B cell (primary cell): ENCODE data around the gene HOXA11. TPM values are rescaled to one million over a fixed set of nuclear protein-coding genes. Genes with fewer than 3 reads are reported as not detected.

Source experiments
- ATAC-seq: fragments of 200-7000 bp; cut with Tn5 transposase; one replicate; pipeline ENCODE4 v1.10.0; 2021; ENCODE audit warnings: low read depth, mild to moderate bottlenecking, moderate number of reproducible peaks, moderate library complexity
- CTCF ChIA-PET: fragments of 350-600 bp; sonication (Branson Sonifier 250); formaldehyde crosslinking; loops from one replicate; lab custom pipeline; 2021; ENCODE audit warnings: antibody characterized with exemption, inconsistent platforms; lab: Charles Lee
- POLR2A ChIA-PET: fragments of 350-600 bp; sonication (Branson Sonifier 250); formaldehyde crosslinking; loops from one replicate; lab custom pipeline; 2021; ENCODE audit warnings: antibody characterized with exemption; lab: Charles Lee
- DNase-seq: peaks from one replicate; pipeline ENCODE4 v3.0.0; 2013
- H2AFZ ChIP-seq: 2 replicates; pipeline ENCODE4 v1.6.1; 2012; ENCODE audit warnings: mild to moderate bottlenecking, low read depth, low read length; ENCODE audit not compliant: insufficient read depth, poor library complexity, severe bottlenecking
- H3K27ac ChIP-seq, 2 donors: 1 replicate in 1 of 2; 2 replicates in 1 of 2; pipeline ENCODE4 v1.5.1; 2012 to 2013; ENCODE audit warnings: low read length in 2 of 2, mild to moderate bottlenecking in 2 of 2, moderate library complexity in 1 of 2
- H3K27me3 ChIP-seq, 4 experiments: fragments of 200-600 bp in 1 of 4; sonication (generic) in 1 of 4; replicated peaks in 1 of 4; 1 replicate in 2 of 4; 2 replicates in 2 of 4; pipeline versions ENCODE4 v1.6.1 to v1.7.0; 2013 to 2016; ENCODE audit warnings: low read length in 3 of 4, mild to moderate bottlenecking in 2 of 4, mixed read lengths in 1 of 4, moderate library complexity in 1 of 4; ENCODE audit not compliant: insufficient read depth in 4 of 4, control insufficient read depth in 3 of 4; ENCODE audit errors: control extremely low read depth in 1 of 4
- H3K36me3 ChIP-seq, 2 experiments: replicated peaks in 1 of 2; 1 replicate in 1 of 2; 2 replicates in 1 of 2; pipeline versions ENCODE4 v1.6.1 to v1.7.1; 2013; ENCODE audit warnings: low read length in 1 of 2; ENCODE audit not compliant: insufficient read depth in 2 of 2, control insufficient read depth in 1 of 2; ENCODE audit errors: control extremely low read depth in 1 of 2, extremely low read depth in 1 of 2
- H3K4me1 ChIP-seq, 2 donors: fragments of 200-600 bp in 1 of 2; sonication (generic) in 1 of 2; 1 replicate in 1 of 2; 2 replicates in 1 of 2; pipeline versions ENCODE4 v1.5.1 to v1.6.1; 2013 to 2017; ENCODE audit warnings: low read length in 2 of 2; ENCODE audit not compliant: control insufficient read depth in 2 of 2, insufficient read depth in 2 of 2
- H3K4me2 ChIP-seq: replicated peaks from 2 replicates; pipeline ENCODE3; 2012; ENCODE audit warnings: mild to moderate bottlenecking, low read depth, low read length; ENCODE audit not compliant: poor library complexity, severe bottlenecking
- H3K4me3 ChIP-seq, 5 experiments: fragments of 200-600 bp in 1 of 5; sonication (generic) in 1 of 5; 1 replicate in 3 of 5; 2 replicates in 2 of 5; pipeline versions ENCODE4 v1.5.1 to v1.7.0; 2011 to 2016; ENCODE audit warnings: low read length in 4 of 5, mild to moderate bottlenecking in 4 of 5, low read depth in 2 of 5, control low read depth in 1 of 5, moderate library complexity in 1 of 5; ENCODE audit not compliant: insufficient read depth in 1 of 5; ENCODE audit errors: control extremely low read depth in 1 of 5, extremely low read depth in 1 of 5
- H3K79me2 ChIP-seq: fragments of 200-600 bp; sonication (generic); one replicate; pipeline ENCODE4 v1.6.0; 2016; ENCODE audit warnings: low read length; ENCODE audit not compliant: control insufficient read depth, insufficient read depth
- H3K9ac ChIP-seq: fragments of 200-600 bp; sonication (generic); 2 replicates; pipeline ENCODE4 v1.6.1; 2017; ENCODE audit warnings: mild to moderate bottlenecking, low read length, moderate library complexity
- H3K9me3 ChIP-seq, 3 donors: one replicate each; pipeline versions ENCODE4 v1.6.1 to v1.7.1; 2013; ENCODE audit warnings: low read length in 2 of 3; ENCODE audit not compliant: control insufficient read depth in 2 of 3, insufficient read depth in 1 of 3; ENCODE audit errors: control extremely low read depth in 1 of 3
- H4K20me1 ChIP-seq: 2 replicates; pipeline ENCODE4 v1.6.0; 2012; ENCODE audit warnings: mild to moderate bottlenecking, low read length; ENCODE audit not compliant: insufficient read depth, control insufficient read depth, poor library complexity, severe bottlenecking
- H3K27ac Mint-ChIP-seq: one replicate; pipeline ENCODE4 v1.8.0; 2021; ENCODE audit warnings: mixed read lengths
- H3K27me3 Mint-ChIP-seq: one replicate; pipeline ENCODE4 v1.8.0; 2021; ENCODE audit warnings: mixed read lengths
- H3K4me1 Mint-ChIP-seq: one replicate; pipeline ENCODE4 v1.8.0; 2021; ENCODE audit warnings: mixed read lengths
- H3K4me3 Mint-ChIP-seq: one replicate; pipeline ENCODE4 v1.8.0; 2021; ENCODE audit warnings: mixed read lengths
- H3K9me3 Mint-ChIP-seq: one replicate; pipeline ENCODE4 v1.8.0; 2022; ENCODE audit warnings: mixed read lengths; ENCODE audit not compliant: insufficient read depth
- EZH2 ChIP-seq: IDR thresholded peaks from 2 replicates; pipeline ENCODE4 v1.6.1; 2012; ENCODE audit warnings: borderline replicate concordance, low read depth, mild to moderate bottlenecking, moderate library complexity, low read length; ENCODE audit not compliant: insufficient read depth, poor library complexity, severe bottlenecking
- WGBS: methylation state at CpG from one replicate; pipeline ENCODE4 v1.1.5; 2013; ENCODE audit warnings: missing lambda C conversion rate; ENCODE audit not compliant: insufficient coverage; 5-methylcytosine and 5-hydroxymethylcytosine counted together
- intact Hi-C: fragments of 100-400 bp; cut with micrococcal nuclease; formaldehyde crosslinking; loops from one replicate; pipeline ENCODE4 v1.10.0; 2022
- polyA plus RNA-seq: library from polyadenylated mRNA; depleted of rRNA; stranded (reverse); fragments of >200 nt; gene quantifications from 2 replicates; pipeline ENCODE4 v1.2.3, GENCODE V29; 2012
- total RNA-seq, 2 donors: library from RNA; stranded (reverse); fragments of 120-200 nt in 1 of 2; gene quantifications; 1 replicate in 1 of 2; 2 replicates in 1 of 2; pipeline versions ENCODE4 v1.2.3 to v1.2.4, GENCODE V29; 2013 to 2022
- TF ChIP-seq, protein P1 (sequence below): fragments of 200-600 bp; IDR thresholded peaks from one replicate; pipeline ENCODE4 v1.8.0; 2022; ENCODE audit warnings: antibody characterized with exemption, mild to moderate bottlenecking

HOXA11 gene
- total and polyA plus RNA-seq, 2 donors (not counting 1 experiment from before 2014, with no cell fraction given), result not detected

DNA sequence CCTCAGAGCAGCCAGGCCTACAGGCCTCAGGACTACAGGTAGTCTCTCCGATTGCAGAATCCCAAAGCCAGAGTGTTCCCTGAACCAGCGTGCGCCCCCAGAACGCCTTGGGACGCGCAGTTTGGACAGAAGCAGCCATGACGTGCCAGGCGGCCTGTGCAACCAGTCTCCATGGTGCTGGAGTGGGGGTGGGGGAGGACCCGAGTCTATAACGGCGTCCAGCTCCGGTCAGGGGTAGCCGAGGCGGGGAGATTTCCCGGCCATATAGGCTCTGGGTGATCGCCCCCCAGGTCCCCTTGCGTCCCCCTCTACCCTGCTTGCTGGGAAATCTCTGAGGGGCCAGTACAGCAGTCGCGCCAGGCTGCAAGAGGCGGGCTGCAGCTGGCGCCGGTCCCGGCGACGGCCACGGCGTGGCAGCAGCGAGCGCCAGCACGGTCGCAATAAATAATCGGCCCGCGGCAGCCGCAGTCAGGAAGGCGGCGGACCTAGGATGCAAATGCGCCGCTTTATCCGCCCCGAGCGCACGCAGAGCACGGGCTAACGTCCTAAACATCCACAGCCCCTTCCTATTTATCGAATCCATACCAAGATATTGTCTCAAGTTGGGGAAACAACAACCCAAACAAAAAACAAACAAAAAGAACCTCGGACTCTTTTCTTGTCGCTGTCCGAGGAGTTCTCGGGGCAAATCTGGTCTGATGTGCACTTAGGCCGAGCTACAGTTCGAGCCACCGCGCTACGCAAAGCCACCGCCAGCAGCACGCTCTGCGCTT is 34.3 kb downstream of the HOXA11 start:
- H3K79me2 ChIP-seq, result no peaks in the 10 kb centered on the region
- H3K27me3 Mint-ChIP-seq, result peaks cover 74% of the 10 kb centered on the region
- H3K9me3 ChIP-seq, result peaks cover 0 to 84% (median 11%) of the 10 kb centered on the region in 3 donors
- POLR2A ChIA-PET, result interaction anchor here (0.5 to 1.0 kb wide), 2 partner anchors 23 to 956 kb away, joined by 3 read pairs; no protein-coding TSS in a partner anchor
- under 1% methylated on average over 58 of the region's 58 CpGs for WGBS
- intact Hi-C loops, result loop anchor here (1.0 to 5.0 kb wide), 3 partner anchors 37 to 770 kb away; partner anchors contain the start of gene HOXA11
- peaks cover 0 to 99% (median 85%) of the 10 kb centered on the region in 4 experiments for H3K27me3 ChIP-seq
- ATAC-seq (peak; percentile 86), DNase-seq (peak; percentile 86)
- no peaks in the 10 kb centered on the region for H3K9me3 Mint-ChIP-seq
- H4K20me1 ChIP-seq, result peaks cover 10% of the 10 kb centered on the region
- H3K4me1 Mint-ChIP-seq, result peaks cover 43% of the 10 kb centered on the region
- peak overlapping the region; percentile 83 for H3K4me3 Mint-ChIP-seq
- peak overlapping the region; percentile 50 for H2AFZ ChIP-seq
- H3K27ac ChIP-seq, result no peak overlapping the region
- H3K4me3 ChIP-seq, result peak overlapping the region; percentile 26 to 48 (median 34)
- peak overlapping the region; percentile 79 for H3K4me2 ChIP-seq
- H3K36me3 ChIP-seq, result no peaks in the 10 kb centered on the region
- peak overlapping the region; percentile 30 for H3K9ac ChIP-seq
- TF ChIP-seq EZH2, result peak; percentile 35
- TF ChIP-seq, protein P1, sequence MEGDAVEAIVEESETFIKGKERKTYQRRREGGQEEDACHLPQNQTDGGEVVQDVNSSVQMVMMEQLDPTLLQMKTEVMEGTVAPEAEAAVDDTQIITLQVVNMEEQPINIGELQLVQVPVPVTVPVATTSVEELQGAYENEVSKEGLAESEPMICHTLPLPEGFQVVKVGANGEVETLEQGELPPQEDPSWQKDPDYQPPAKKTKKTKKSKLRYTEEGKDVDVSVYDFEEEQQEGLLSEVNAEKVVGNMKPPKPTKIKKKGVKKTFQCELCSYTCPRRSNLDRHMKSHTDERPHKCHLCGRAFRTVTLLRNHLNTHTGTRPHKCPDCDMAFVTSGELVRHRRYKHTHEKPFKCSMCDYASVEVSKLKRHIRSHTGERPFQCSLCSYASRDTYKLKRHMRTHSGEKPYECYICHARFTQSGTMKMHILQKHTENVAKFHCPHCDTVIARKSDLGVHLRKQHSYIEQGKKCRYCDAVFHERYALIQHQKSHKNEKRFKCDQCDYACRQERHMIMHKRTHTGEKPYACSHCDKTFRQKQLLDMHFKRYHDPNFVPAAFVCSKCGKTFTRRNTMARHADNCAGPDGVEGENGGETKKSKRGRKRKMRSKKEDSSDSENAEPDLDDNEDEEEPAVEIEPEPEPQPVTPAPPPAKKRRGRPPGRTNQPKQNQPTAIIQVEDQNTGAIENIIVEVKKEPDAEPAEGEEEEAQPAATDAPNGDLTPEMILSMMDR, result peak; percentile 88
- peaks cover 62 to 71% of the 10 kb centered on the region in 2 donors for H3K4me1 ChIP-seq
- CTCF ChIA-PET, result interaction anchor here (0.6 to 6.9 kb wide), 19 partner anchors 8 to 1299 kb away, joined by 3 to 52 read pairs (median 3); no protein-coding TSS in a partner anchor
- H3K27ac Mint-ChIP-seq, result peak overlapping the region; percentile 73
